ENCODE results near the gene RYR2.

GRCh38 chr1:237730826-237731350 is 688.9 kb downstream of the RYR2 start:
- no peak for TF ChIP-seq CTCF (conservative IDR thresholded peaks at IDR 0.05)
- TF ChIP-seq ZFX (IDR thresholded peaks at IDR 0.05), result no peak
